GM10266 (cell line): ENCODE data around the gene LBHD2.
"Not testable (repeated sequence)": the region's sequence is repeated elsewhere in the genome, so short reads cannot be mapped to it uniquely, and the experiment has no call there.

Experiments
- DNase-seq: peaks from one replicate; pipeline ENCODE4 v3.0.0; 2012; ENCODE audit errors: extremely low spot score
- TF ChIP-seq, protein P1 (sequence below): IDR thresholded peaks from 2 replicates; pipeline ENCODE4 v1.5.1; 2012; ENCODE audit warnings: mild to moderate bottlenecking, low read depth; ENCODE audit not compliant: control insufficient read depth, insufficient read depth; ENCODE audit errors: missing control alignments

LBHD2 gene

DNA sequence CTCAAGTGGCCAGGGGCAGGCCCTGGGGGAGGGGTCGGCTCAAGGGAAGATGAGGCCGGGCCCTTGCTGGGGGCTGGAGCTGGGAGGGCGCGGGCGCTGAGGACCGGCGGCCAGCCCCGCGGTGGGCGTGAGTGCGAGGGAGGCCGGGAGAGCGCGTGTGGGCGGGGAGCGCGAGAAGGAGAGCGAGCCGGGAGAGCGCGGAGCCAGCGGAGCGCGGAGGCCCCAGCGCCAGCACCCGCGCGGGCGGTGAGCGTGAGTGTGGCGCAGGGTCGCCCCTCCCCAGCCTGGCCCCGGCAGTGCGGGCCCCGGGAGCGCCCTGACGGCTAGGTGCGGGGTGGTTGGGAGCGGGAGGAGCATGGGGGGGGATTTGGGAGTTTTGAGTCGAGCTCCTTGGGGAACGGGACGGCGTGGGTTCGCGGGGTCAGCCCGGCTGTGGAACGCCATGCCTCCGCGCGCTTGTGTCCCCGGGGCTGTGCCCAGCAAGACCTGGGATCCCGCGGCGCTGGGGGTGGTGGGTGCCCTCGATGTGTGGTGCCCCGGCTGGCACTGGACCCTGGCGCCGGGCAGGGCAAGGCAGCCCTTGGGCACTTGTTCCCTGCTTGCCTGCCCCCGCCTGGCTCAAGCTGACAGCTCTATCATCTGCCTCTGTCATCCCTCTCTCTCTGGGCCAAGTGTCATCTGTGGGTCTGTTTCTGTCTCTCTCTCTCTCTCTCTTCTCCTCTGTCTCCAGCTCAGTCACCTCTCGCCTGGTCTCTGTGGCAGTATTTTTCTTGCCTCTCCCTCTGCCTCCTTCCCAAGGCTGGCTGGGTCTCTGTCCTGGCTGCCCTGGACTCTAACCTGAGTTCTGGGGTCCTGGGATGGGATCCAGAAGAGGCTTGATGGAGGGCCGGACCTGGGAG, at the start of gene LBHD2:
TSS of gene LBHD2 (plus strand) at position 190 of the 899 bp plus-strand sequence. CDS start 1,803 bp downstream, outside the sequence.
- no peak for DNase-seq
- TF ChIP-seq, protein P1, sequence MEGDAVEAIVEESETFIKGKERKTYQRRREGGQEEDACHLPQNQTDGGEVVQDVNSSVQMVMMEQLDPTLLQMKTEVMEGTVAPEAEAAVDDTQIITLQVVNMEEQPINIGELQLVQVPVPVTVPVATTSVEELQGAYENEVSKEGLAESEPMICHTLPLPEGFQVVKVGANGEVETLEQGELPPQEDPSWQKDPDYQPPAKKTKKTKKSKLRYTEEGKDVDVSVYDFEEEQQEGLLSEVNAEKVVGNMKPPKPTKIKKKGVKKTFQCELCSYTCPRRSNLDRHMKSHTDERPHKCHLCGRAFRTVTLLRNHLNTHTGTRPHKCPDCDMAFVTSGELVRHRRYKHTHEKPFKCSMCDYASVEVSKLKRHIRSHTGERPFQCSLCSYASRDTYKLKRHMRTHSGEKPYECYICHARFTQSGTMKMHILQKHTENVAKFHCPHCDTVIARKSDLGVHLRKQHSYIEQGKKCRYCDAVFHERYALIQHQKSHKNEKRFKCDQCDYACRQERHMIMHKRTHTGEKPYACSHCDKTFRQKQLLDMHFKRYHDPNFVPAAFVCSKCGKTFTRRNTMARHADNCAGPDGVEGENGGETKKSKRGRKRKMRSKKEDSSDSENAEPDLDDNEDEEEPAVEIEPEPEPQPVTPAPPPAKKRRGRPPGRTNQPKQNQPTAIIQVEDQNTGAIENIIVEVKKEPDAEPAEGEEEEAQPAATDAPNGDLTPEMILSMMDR = no peak

DNA sequence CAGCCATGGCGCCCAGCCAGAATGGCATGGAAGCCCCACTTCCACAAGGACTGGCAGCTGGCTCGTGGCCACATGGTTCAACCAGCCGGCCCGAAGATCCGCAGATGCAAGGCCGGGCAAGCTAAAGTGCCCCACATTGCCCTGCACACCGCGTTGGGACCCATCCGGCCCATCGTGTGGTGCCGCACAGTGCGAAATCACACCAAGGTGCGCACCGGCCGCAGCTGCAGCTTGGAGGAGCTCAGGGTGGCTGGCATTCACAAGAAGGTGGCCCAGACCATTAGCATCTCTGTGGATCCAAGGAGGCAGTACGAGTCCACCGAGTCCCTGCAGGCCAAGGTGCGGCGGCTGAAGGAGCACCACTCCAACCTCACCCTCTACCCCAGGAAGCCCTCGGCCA, 42.5 kb upstream of the LBHD2 start:
- TF ChIP-seq, protein P1 = no peak
- no peak for DNase-seq

DNA sequence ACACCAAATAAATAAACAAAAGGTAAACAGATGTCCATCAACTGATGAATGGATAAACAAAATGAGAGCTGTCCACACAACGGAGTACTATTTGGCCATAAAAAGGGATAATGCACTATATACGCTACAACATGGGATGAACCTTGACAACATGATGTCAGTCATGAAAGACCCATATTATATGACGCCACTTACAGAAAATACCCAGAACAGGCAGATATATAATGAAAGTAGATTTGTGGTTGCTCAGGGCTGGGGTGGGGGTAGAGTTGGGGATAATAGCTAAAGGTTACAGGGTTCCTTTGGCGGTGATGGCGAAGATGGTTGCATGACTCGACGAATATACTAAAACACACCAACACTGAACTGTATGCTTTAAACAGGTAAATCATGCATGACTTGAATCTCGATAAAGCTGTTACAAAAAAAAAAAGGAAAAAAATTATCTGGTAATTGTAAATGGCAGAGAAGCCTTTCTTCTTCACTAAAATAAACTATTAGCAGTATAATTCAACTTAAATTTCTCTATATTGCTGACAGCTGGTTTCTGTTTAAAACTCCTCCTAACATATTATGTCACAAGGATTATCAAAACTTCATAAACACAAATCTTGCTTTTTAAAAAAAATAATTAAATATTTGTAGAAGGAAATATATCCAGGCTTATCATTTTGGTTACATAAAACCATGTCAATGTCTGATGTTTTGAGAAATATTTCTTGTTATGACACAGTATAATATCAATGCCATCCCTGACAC, 40.6 kb upstream of the LBHD2 start:
- TF ChIP-seq, protein P1 = no peak
- no peak for DNase-seq

DNA sequence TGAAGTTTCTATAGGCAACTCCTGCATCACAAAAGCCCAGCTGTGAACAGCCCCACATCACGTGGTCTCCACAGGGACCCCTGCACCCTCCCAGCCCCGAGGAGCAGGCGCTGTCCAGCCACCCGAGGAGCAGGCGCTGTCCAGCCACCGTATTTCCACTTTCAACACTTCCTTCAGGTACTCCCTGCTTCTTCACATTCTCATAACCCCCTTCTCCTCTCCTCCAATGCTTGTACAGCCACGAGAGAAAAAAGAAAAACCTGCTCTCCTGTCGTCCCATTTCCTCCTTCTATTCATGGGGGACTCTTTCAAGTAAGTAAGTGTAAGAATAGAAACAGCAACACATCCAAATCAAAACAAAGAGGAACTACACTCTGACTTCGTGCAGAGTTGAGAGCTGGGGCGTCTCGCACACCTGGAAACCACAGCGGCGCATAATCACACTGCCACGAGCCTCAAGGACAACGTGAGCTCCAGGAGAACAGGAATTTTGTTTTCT, 38.6 kb upstream of the LBHD2 start:
- peak; percentile 55 for DNase-seq
- TF ChIP-seq, protein P1 = no peak

DNA sequence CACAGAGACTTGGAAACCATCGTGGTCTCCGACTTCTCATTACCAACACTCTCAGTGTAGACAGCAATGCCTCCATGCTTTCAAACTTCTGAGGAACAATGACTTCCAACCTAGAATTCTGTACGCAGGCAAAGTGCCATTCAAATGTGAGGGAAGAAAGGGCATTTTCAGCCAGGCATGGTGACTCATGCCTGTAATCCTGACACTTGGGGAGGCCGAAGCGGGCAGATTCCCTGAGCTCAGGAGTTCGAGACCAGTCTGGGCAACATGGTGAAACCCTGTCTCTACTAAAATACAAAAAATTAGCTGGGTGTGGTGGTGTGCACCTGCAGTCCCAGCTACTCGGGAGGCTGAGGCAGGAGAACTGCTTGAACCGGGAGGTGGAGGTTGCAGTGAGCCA, 36.6 kb upstream of the LBHD2 start:
- DNase-seq = not testable (repeated sequence)

DNA sequence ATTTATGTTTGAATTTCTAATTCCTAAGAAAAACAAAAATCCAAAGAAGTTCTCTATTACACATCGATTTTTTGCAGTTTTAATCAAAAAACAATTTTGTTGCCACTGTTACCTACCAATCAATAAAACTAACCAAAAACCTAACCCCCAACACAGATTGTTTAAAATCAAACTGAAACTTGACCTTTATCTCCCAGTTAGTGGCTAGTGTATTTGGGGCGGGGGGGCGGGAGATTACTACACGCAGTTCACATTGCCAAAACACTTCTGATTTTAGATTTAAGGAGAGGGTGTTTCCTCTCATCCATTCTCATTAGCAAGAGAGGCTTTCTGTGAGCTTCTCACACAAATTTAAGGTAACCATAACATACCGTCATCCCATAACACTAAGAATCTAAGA, 33.1 kb upstream of the LBHD2 start:
- TF ChIP-seq, protein P1 = no peak

DNA sequence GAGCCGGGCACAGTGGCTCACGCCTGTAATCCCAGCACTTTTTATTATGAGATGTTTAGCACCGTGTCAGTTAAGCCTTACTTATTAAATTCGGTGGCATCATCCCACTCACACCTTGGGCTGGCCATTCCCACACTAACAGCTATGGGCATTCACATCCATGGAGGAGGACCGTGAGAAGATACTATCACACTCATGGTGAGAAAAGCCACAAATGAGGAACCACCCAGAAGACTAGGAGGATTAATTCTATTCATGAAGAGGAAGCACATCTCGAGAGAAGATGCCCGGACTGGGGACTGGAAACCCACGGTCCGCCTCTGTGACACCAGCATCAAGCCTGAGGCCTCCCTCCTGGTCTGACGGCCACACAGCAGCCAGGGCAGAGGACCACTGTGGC, 31.6 kb upstream of the LBHD2 start:
- no peak for DNase-seq
- TF ChIP-seq, protein P1 = no peak

More for the DNA sequence above, 33.1 kb upstream of the LBHD2 start:
- DNase-seq = no peak
